Endodermal cell (in vitro differentiated cells): ENCODE measurements around the gene CAMKMT. TPM values are rescaled to one million over a fixed set of nuclear protein-coding genes. Genes with fewer than 3 reads are reported as not detected.

Source experiments
- DNase-seq: peaks from one replicate; pipeline ENCODE4 v3.0.0-alpha.2; 2017
- H3K27ac ChIP-seq: 2 replicates; pipeline ENCODE4 v1.5.1; 2013; ENCODE audit warnings: mild to moderate bottlenecking, low read depth, low read length, moderate library complexity
- H3K27me3 ChIP-seq: 2 replicates; pipeline ENCODE4 v1.6.1; 2013; ENCODE audit warnings: mild to moderate bottlenecking, low read length, moderate library complexity; ENCODE audit not compliant: insufficient read depth, control insufficient read depth, poor library complexity, severe bottlenecking
- H3K36me3 ChIP-seq: 2 replicates; pipeline ENCODE4 v1.7.0; 2013; ENCODE audit warnings: mild to moderate bottlenecking, low read length, moderate library complexity; ENCODE audit not compliant: control insufficient read depth, insufficient read depth
- H3K4me1 ChIP-seq: one replicate; pipeline ENCODE4 v1.7.0; 2013; ENCODE audit warnings: low read length; ENCODE audit not compliant: control insufficient read depth, insufficient read depth
- H3K4me3 ChIP-seq: 2 replicates; pipeline ENCODE4 v1.5.1; 2013; ENCODE audit warnings: mild to moderate bottlenecking, low read length, moderate library complexity
- H3K9ac ChIP-seq: 2 replicates; pipeline ENCODE4 v1.6.1; 2013; ENCODE audit warnings: mild to moderate bottlenecking, low read length, moderate library complexity; ENCODE audit not compliant: poor library complexity, severe bottlenecking; ENCODE audit errors: extremely low read depth
- H3K9me3 ChIP-seq: 2 replicates; pipeline ENCODE4 v1.6.1; 2013; ENCODE audit warnings: mild to moderate bottlenecking, low read length, moderate library complexity; ENCODE audit not compliant: control insufficient read depth
- H3K27ac Mint-ChIP-seq: 2 replicates; pipeline ENCODE4 v1.8.0; 2020; ENCODE audit warnings: mixed read lengths
- H3K27me3 Mint-ChIP-seq: 2 replicates; pipeline ENCODE4 v1.8.0; 2021; ENCODE audit warnings: mild to moderate bottlenecking, mixed read lengths; ENCODE audit not compliant: insufficient read depth
- H3K36me3 Mint-ChIP-seq: 2 replicates; pipeline ENCODE4 v1.8.0; 2020; ENCODE audit warnings: low read depth, mixed read lengths
- H3K4me1 Mint-ChIP-seq: 2 replicates; pipeline ENCODE4 v1.8.0; 2020; ENCODE audit warnings: mixed read lengths
- H3K4me3 Mint-ChIP-seq: 2 replicates; pipeline ENCODE4 v1.8.0; 2020; ENCODE audit warnings: mild to moderate bottlenecking, moderate library complexity, mixed read lengths
- H3K9me3 Mint-ChIP-seq: 2 replicates; pipeline ENCODE4 v1.8.0; 2020; ENCODE audit warnings: mild to moderate bottlenecking, mixed read lengths
- CTCF ChIP-seq: fragments of 200-600 bp; sonication (generic); conservative IDR thresholded peaks from 2 replicates; pipeline ENCODE4 v1.5.0; 2021; ENCODE audit warnings: antibody characterized with exemption, mild to moderate bottlenecking
- WGBS, 2 experiments: methylation state at CpG; one replicate each; pipeline versions ENCODE4 v1.1.5 to v1.1.7; 2013; ENCODE audit warnings: missing lambda C conversion rate in 2 of 2, mixed read lengths in 1 of 2; ENCODE audit not compliant: insufficient coverage in 1 of 2, insufficient read length in 1 of 2; 5-methylcytosine and 5-hydroxymethylcytosine counted together
- total RNA-seq, 2 donors: library from RNA; stranded (reverse); fragmentation: NEBNext Ultra II Directional in 1 of 2; extraction: Animal tissue kit (Norgen Biotek cat#: 25700) in 1 of 2; gene quantifications; 2 replicates in 1 of 2; 3 replicates in 1 of 2; pipeline ENCODE4 v1.2.1, GENCODE V29; 2021

The CAMKMT gene
- total RNA-seq, 2 donors from 2014 or later, result 31.4 to 57.5 TPM

GRCh38 chr2:44786045-44786816 lies 424.5 kb downstream of the CAMKMT start:
- 95 to 100% methylated on average over 2 to 7 of the region's 7 CpGs for WGBS, 2 experiments
- Mint-ChIP-seq H3K9me3 (peaks cover 28% of the 10 kb centered on the region), H3K4me1 (peaks cover 53% of the 10 kb centered on the region), H3K36me3 (peaks cover 22% of the 10 kb centered on the region), H3K4me3 (no peak overlapping the region), H3K27ac (no peak overlapping the region), H3K27me3 (peaks cover 2% of the 10 kb centered on the region)
- Histone ChIP-seq H3K36me3 (no peaks in the 10 kb centered on the region), H3K27ac (no peak overlapping the region), H3K9me3 (peaks cover 22% of the 10 kb centered on the region), H3K9ac (no peak overlapping the region), H3K4me1 (peaks cover 11% of the 10 kb centered on the region), H3K27me3 (no peaks in the 10 kb centered on the region), H3K4me3 (no peak overlapping the region)
- TF ChIP-seq CTCF, result no peak
- DNase-seq, result no peak

GRCh38 chr2:44786817-44787214 lies 425.1 kb downstream of the CAMKMT start:
- DNase-seq, result no peak
- peaks cover 29% of the 10 kb centered on the region for H3K9me3 Mint-ChIP-seq
- H3K4me3 ChIP-seq, result no peak overlapping the region
- 92 to 95% methylated on average over 5 of the region's 5 CpGs for WGBS, 2 experiments
- H3K36me3 ChIP-seq, result no peaks in the 10 kb centered on the region
- H3K4me1 ChIP-seq, result peaks cover 11% of the 10 kb centered on the region
- H3K27ac ChIP-seq, result no peak overlapping the region
- H3K27me3 Mint-ChIP-seq, result peaks cover 2% of the 10 kb centered on the region
- H3K4me3 Mint-ChIP-seq, result no peak overlapping the region
- peaks cover 22% of the 10 kb centered on the region for H3K9me3 ChIP-seq
- no peak overlapping the region for H3K27ac Mint-ChIP-seq
- peaks cover 22% of the 10 kb centered on the region for H3K36me3 Mint-ChIP-seq
- H3K9ac ChIP-seq, result no peak overlapping the region
- TF ChIP-seq CTCF, result no peak
- H3K27me3 ChIP-seq, result no peaks in the 10 kb centered on the region
- peaks cover 53% of the 10 kb centered on the region for H3K4me1 Mint-ChIP-seq

GRCh38 chr2:44787663-44788062 lies 425.9 kb downstream of the CAMKMT start:
- Histone ChIP-seq H3K4me1 (peaks cover 11% of the 10 kb centered on the region), H3K27me3 (no peaks in the 10 kb centered on the region), H3K4me3 (no peak overlapping the region), H3K36me3 (no peaks in the 10 kb centered on the region), H3K9me3 (peaks cover 20% of the 10 kb centered on the region), H3K9ac (no peak overlapping the region), H3K27ac (no peak overlapping the region)
- no peak for DNase-seq
- Mint-ChIP-seq H3K36me3 (peaks cover 19% of the 10 kb centered on the region), H3K27me3 (peaks cover 2% of the 10 kb centered on the region), H3K9me3 (peaks cover 30% of the 10 kb centered on the region), H3K27ac (no peak overlapping the region), H3K4me1 (peaks cover 53% of the 10 kb centered on the region), H3K4me3 (no peak overlapping the region)
- WGBS, 2 experiments, result 93 to 94% methylated on average over 3 to 6 of the region's 6 CpGs
- no peak for TF ChIP-seq CTCF
